AG09309 (cell line): Measurements from ENCODE around the gene NPFFR2.

ENCODE experiments used
- DNase-seq: peaks from one replicate; pipeline ENCODE4 v3.0.0-alpha.2; 2010; ENCODE audit warnings: low read depth
- H3K4me3 ChIP-seq: 2 replicates; pipeline ENCODE4 v1.5.1; 2011; ENCODE audit warnings: mild to moderate bottlenecking, low read depth, low read length, moderate library complexity; ENCODE audit not compliant: control insufficient read depth
- TF ChIP-seq, protein P1 (sequence below): IDR thresholded peaks from 2 replicates; pipeline ENCODE4 v1.5.1; 2011; ENCODE audit warnings: mild to moderate bottlenecking, low read depth, low read length, inconsistent platforms; ENCODE audit not compliant: insufficient read depth, control insufficient read depth; ENCODE audit errors: missing control alignments

The NPFFR2 gene

DNA sequence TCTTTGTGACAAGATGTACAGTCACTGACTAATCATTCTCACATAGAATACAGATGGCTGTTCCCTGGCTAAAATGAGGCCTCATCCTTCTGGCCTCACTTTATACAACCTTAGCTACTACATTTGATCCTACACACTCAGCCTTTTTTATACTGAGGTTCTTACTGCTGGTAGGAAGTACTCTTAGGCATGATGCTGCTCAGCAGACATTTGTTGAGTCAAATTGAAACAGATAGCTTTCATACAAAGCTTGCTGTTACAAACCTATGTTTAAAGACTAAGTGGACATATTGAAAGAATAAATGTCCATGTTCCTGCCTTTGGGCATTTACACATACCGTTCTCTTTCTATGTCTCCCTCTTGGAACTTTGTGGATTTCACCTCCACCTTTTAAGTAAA, 154.9 kb downstream of the NPFFR2 start:
- TF ChIP-seq, protein P1, sequence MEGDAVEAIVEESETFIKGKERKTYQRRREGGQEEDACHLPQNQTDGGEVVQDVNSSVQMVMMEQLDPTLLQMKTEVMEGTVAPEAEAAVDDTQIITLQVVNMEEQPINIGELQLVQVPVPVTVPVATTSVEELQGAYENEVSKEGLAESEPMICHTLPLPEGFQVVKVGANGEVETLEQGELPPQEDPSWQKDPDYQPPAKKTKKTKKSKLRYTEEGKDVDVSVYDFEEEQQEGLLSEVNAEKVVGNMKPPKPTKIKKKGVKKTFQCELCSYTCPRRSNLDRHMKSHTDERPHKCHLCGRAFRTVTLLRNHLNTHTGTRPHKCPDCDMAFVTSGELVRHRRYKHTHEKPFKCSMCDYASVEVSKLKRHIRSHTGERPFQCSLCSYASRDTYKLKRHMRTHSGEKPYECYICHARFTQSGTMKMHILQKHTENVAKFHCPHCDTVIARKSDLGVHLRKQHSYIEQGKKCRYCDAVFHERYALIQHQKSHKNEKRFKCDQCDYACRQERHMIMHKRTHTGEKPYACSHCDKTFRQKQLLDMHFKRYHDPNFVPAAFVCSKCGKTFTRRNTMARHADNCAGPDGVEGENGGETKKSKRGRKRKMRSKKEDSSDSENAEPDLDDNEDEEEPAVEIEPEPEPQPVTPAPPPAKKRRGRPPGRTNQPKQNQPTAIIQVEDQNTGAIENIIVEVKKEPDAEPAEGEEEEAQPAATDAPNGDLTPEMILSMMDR: no peak
- no peak overlapping the region for H3K4me3 ChIP-seq
- DNase-seq: no peak

- no peak for DNase-seq
- no peak overlapping the region for H3K4me3 ChIP-seq
- TF ChIP-seq, protein P1: no peak
Observed at GRCh38 chr4:72194046-72194445, 162.2 kb downstream of the NPFFR2 start.

- TF ChIP-seq, protein P1: no peak
- H3K4me3 ChIP-seq: no peak overlapping the region
- DNase-seq: no peak
Observed at GRCh38 chr4:72194453-72194852, 162.7 kb downstream of the NPFFR2 start.
